H1 (cell line): Measurements from ENCODE around the gene KIDINS220. TPM values are rescaled to one million over a fixed set of nuclear protein-coding genes. Genes with fewer than 3 reads are reported as not detected.

Source experiments
- CTCF ChIA-PET: fragments of 300-600 bp; sonication (Branson Sonifier 250); formaldehyde crosslinking; loops from one replicate; lab custom pipeline; 2021; ENCODE audit not compliant: partially characterized antibody; lab: Charles Lee
- POLR2A ChIA-PET: fragments of 300-600 bp; sonication (Branson Sonifier 250); formaldehyde crosslinking; loops from one replicate; lab custom pipeline; 2021; ENCODE audit warnings: inconsistent platforms; ENCODE audit not compliant: partially characterized antibody; lab: Charles Lee
- DNase-seq, 2 experiments: peaks; one replicate each; pipeline versions ENCODE4 v3.0.0 to v3.0.0-alpha.2; 2010 to 2022; ENCODE audit warnings: low spot score in 2 of 2, low read depth in 1 of 2, mixed read lengths in 1 of 2
- FAIRE-seq: peaks from 2 replicates; lab custom pipeline; 2011; peaks lifted over from hg19 to GRCh38; lab: Jason Lieb, UNC
- H2AFZ ChIP-seq: 2 replicates; pipeline ENCODE4 v1.8.1; 2012; ENCODE audit warnings: low read length, inconsistent platforms
- H2AK5ac ChIP-seq: 2 replicates; pipeline ENCODE4 v1.6.1; 2013; ENCODE audit warnings: low read depth, low read length
- H2BK120ac ChIP-seq: replicated peaks from 2 replicates; pipeline ENCODE3; 2013; ENCODE audit warnings: low read depth, low read length, inconsistent platforms
- H2BK12ac ChIP-seq: 2 replicates; pipeline ENCODE4 v1.6.1; 2013; ENCODE audit warnings: low read depth, low read length
- H2BK15ac ChIP-seq: 2 replicates; pipeline ENCODE4 v1.6.1; 2013; ENCODE audit warnings: low read length
- H2BK20ac ChIP-seq: 2 replicates; pipeline ENCODE4 v1.6.1; 2013; ENCODE audit warnings: low read length
- H2BK5ac ChIP-seq: 2 replicates; pipeline ENCODE4 v1.6.1; 2013; ENCODE audit warnings: low read depth, low read length
- H3K14ac ChIP-seq: 2 replicates; pipeline ENCODE4 v1.6.1; 2013; ENCODE audit warnings: inconsistent platforms; ENCODE audit not compliant: insufficient read length
- H3K18ac ChIP-seq: 2 replicates; pipeline ENCODE4 v1.6.1; 2013; ENCODE audit warnings: low read length; ENCODE audit errors: extremely low read depth
- H3K23ac ChIP-seq: 2 replicates; pipeline ENCODE4 v1.6.1; 2013; ENCODE audit warnings: inconsistent platforms; ENCODE audit not compliant: insufficient read length
- H3K23me2 ChIP-seq: 2 replicates; pipeline ENCODE4 v1.6.1; 2013; ENCODE audit warnings: low read depth, low read length
- H3K27ac ChIP-seq: 2 replicates; pipeline ENCODE4 v1.6.1; 2011; ENCODE audit warnings: low read depth, low read length, inconsistent platforms
- H3K27me3 ChIP-seq, 4 experiments: replicated peaks in 1 of 4; 1 replicate in 1 of 4; 2 replicates in 3 of 4; pipeline versions ENCODE4 v1.6.1 to v1.8.1; 2011 to 2013; ENCODE audit warnings: low read length in 3 of 4, mild to moderate bottlenecking in 3 of 4, inconsistent platforms in 2 of 4, mixed read lengths in 2 of 4, moderate library complexity in 1 of 4; ENCODE audit not compliant: control insufficient read depth in 3 of 4, insufficient read depth in 3 of 4; ENCODE audit errors: extremely low read depth in 1 of 4
- H3K36me3 ChIP-seq, 4 experiments: 2 replicates each; pipeline versions ENCODE4 v1.6.1 to v1.8.1; 2011 to 2013; ENCODE audit warnings: mild to moderate bottlenecking in 4 of 4, low read length in 3 of 4, moderate library complexity in 2 of 4, control low read depth in 1 of 4, inconsistent platforms in 1 of 4; ENCODE audit not compliant: insufficient read depth in 4 of 4, control insufficient read depth in 2 of 4
- H3K4ac ChIP-seq: replicated peaks from 2 replicates; pipeline ENCODE3; 2013; ENCODE audit warnings: low read length, low read depth, mixed read lengths, inconsistent platforms; ENCODE audit not compliant: insufficient read length
- H3K4me1 ChIP-seq, 4 experiments: replicated peaks in 1 of 4; 1 replicate in 1 of 4; 2 replicates in 3 of 4; pipeline versions ENCODE4 v1.6.1 to v1.8.1; 2011 to 2013; ENCODE audit warnings: low read length in 3 of 4, inconsistent platforms in 2 of 4, mixed read lengths in 1 of 4; ENCODE audit not compliant: insufficient read depth in 4 of 4, control insufficient read depth in 3 of 4
- H3K4me2 ChIP-seq, 2 experiments: 2 replicates each; pipeline versions ENCODE4 v1.6.1 to v1.8.1; 2011 to 2013; ENCODE audit warnings: low read depth in 2 of 2, low read length in 2 of 2, control low read depth in 1 of 2, inconsistent platforms in 1 of 2, mild to moderate bottlenecking in 1 of 2; ENCODE audit not compliant: insufficient read depth in 1 of 2
- H3K4me3 ChIP-seq, 4 experiments: fragments of 200-600, 300-600 bp in 1 of 4; sonication (generic), shearing (Covaris generic), sonication (Bioruptor Twin) in 1 of 4; 2 replicates each; pipeline versions ENCODE4 v1.5.1 to v1.8.1; 2011 to 2016; ENCODE audit warnings: low read length in 4 of 4, low read depth in 3 of 4, control low read depth in 2 of 4, inconsistent platforms in 2 of 4, mild to moderate bottlenecking in 2 of 4, mixed read lengths in 1 of 4, moderate library complexity in 1 of 4; ENCODE audit not compliant: insufficient read depth in 2 of 4; ENCODE audit errors: extremely low read depth in 1 of 4
- H3K56ac ChIP-seq: replicated peaks from 2 replicates; pipeline ENCODE3; 2013; ENCODE audit warnings: low read depth, mild to moderate bottlenecking, mixed read lengths, low read length, inconsistent platforms; ENCODE audit not compliant: insufficient read length
- H3K79me1 ChIP-seq: 2 replicates; pipeline ENCODE4 v1.6.1; 2013; ENCODE audit warnings: low read depth, low read length, control low read depth
- H3K79me2 ChIP-seq, 2 experiments: 2 replicates each; pipeline versions ENCODE4 v1.6.1 to v1.8.1; 2012 to 2013; ENCODE audit warnings: low read length in 2 of 2, mild to moderate bottlenecking in 2 of 2, inconsistent platforms in 1 of 2; ENCODE audit not compliant: insufficient read depth in 2 of 2, control insufficient read depth in 1 of 2
- H3K9ac ChIP-seq, 4 experiments: replicated peaks in 1 of 4; 1 replicate in 1 of 4; 2 replicates in 3 of 4; pipeline versions ENCODE4 v1.6.1 to v1.8.1; 2011 to 2013; ENCODE audit warnings: low read depth in 3 of 4, low read length in 3 of 4, control low read depth in 2 of 4, mild to moderate bottlenecking in 2 of 4, moderate library complexity in 2 of 4, inconsistent platforms in 1 of 4; ENCODE audit errors: extremely low read depth in 1 of 4
- H3K9me3 ChIP-seq, 2 experiments: 2 replicates each; pipeline versions ENCODE4 v1.6.1 to v1.8.1; 2012 to 2013; ENCODE audit warnings: mild to moderate bottlenecking in 2 of 2, moderate library complexity in 2 of 2, control low read depth in 1 of 2, inconsistent platforms in 1 of 2, low read depth in 1 of 2, low read length in 1 of 2, mixed read lengths in 1 of 2; ENCODE audit not compliant: insufficient read depth in 2 of 2
- H4K20me1 ChIP-seq, 2 experiments: replicated peaks in 1 of 2; 2 replicates each; pipeline versions ENCODE3 to v1.8.1; 2011 to 2013; ENCODE audit warnings: inconsistent platforms in 2 of 2, low read length in 2 of 2, mild to moderate bottlenecking in 1 of 2; ENCODE audit not compliant: insufficient read depth in 2 of 2, control insufficient read depth in 1 of 2
- H4K5ac ChIP-seq: 2 replicates; pipeline ENCODE4 v1.6.1; 2013; ENCODE audit warnings: low read length, low read depth, mixed read lengths, inconsistent platforms; ENCODE audit not compliant: insufficient read length
- H4K8ac ChIP-seq: 2 replicates; pipeline ENCODE4 v1.8.0; 2013; ENCODE audit warnings: mild to moderate bottlenecking, moderate library complexity, low read length, inconsistent platforms; ENCODE audit not compliant: insufficient read depth; ENCODE audit errors: extremely low read depth
- H4K91ac ChIP-seq: replicated peaks from 2 replicates; pipeline ENCODE3; 2013; ENCODE audit warnings: low read length, mixed read lengths, inconsistent platforms; ENCODE audit not compliant: insufficient read length
- ASH2L ChIP-seq: fragments of 200-600, 300-600 bp; sonication (generic); IDR thresholded peaks from one replicate; pipeline ENCODE4 v1.7.1; 2017; ENCODE audit warnings: low read length
- CREB1 ChIP-seq: IDR thresholded peaks from 2 replicates; pipeline ENCODE4 v1.6.1; 2012; ENCODE audit warnings: inconsistent platforms
- EZH2 ChIP-seq: fragments of 200-600 bp; sonication (generic); IDR thresholded peaks from 2 replicates; pipeline ENCODE4 v1.7.1; 2012; ENCODE audit warnings: low read depth, mild to moderate bottlenecking, moderate library complexity, low read length, inconsistent platforms; ENCODE audit not compliant: severe bottlenecking
- KDM5A ChIP-seq: fragments of 200-600 bp; IDR thresholded peaks from 2 replicates; pipeline ENCODE4 v1.7.1; 2012; ENCODE audit warnings: mild to moderate bottlenecking, low read length, inconsistent platforms, mixed read lengths
- PHF8 ChIP-seq: fragments of 200-600 bp; sonication (generic); conservative IDR thresholded peaks from 2 replicates; pipeline ENCODE4 v1.7.1; 2012; ENCODE audit warnings: low read depth, mild to moderate bottlenecking, inconsistent platforms, low read length, moderate library complexity
- TEAD4 ChIP-seq: IDR thresholded peaks from 2 replicates; pipeline ENCODE4 v1.6.1; 2012; ENCODE audit warnings: low read depth, low read length, inconsistent platforms, mixed read lengths
- WGBS, 2 experiments: shearing (Covaris generic) in 1 of 2; methylation state at CpG; one replicate each; pipeline versions ENCODE4 v1.1.6 to v1.1.7; 2013 to 2015; ENCODE audit warnings: low lambda C conversion rate in 2 of 2, mixed read lengths in 2 of 2, inconsistent platforms in 1 of 2, low coverage in 1 of 2, missing lambda C conversion rate in 1 of 2; ENCODE audit not compliant: insufficient replicate concordance in 2 of 2, insufficient coverage in 1 of 2, insufficient read length in 1 of 2; ENCODE audit errors: extremely low coverage in 1 of 2, missing lambda C conversion rate in 1 of 2; 5-methylcytosine and 5-hydroxymethylcytosine counted together
- polyA plus RNA-seq, 7 experiments: library from polyadenylated mRNA; depleted of rRNA in 3 of 7; stranded (reverse) in 5 of 7; unstranded in 2 of 7; fragments of >200 nt in 5 of 7; fragments of 200-250 nt in 2 of 7; gene quantifications; 1 replicate in 5 of 7; 2 replicates in 1 of 7; 4 replicates in 1 of 7; pipeline versions ENCODE4 v1.2.1 to v1.2.3, GENCODE V29; 2011 to 2013; ENCODE audit warnings: missing spikeins in 2 of 7, mixed read lengths in 2 of 7
- total RNA-seq: library from RNA; stranded (reverse); fragmentation: NEBNext Ultra II Directional; extraction: Animal tissue kit (Norgen Biotek cat#: 25700); gene quantifications from 2 replicates; pipeline ENCODE4 v1.2.1, GENCODE V29; 2021
- TF ChIP-seq, protein P1 (sequence below), 3 experiments: IDR thresholded peaks; 1 replicate in 2 of 3; 2 replicates in 1 of 3; pipeline versions ENCODE4 v1.5.1 to v1.6.1; 2011; ENCODE audit warnings: low read length in 3 of 3, mild to moderate bottlenecking in 3 of 3, inconsistent platforms in 2 of 3, low read depth in 1 of 3, moderate library complexity in 1 of 3; ENCODE audit not compliant: insufficient read depth in 1 of 3; ENCODE audit errors: control extremely low read depth in 1 of 3
- TF ChIP-seq, protein P2 (sequence below): IDR thresholded peaks from 2 replicates; pipeline ENCODE4 v1.6.1; 2011; ENCODE audit warnings: low read length, improper control_type of control experiment

Gene KIDINS220
- total and polyA plus RNA-seq, 2 of the 8 experiments (the other 6 are each of a cell fraction or from before 2014, with no cell fraction given), result 21.2 to 27.1 TPM

DNA sequence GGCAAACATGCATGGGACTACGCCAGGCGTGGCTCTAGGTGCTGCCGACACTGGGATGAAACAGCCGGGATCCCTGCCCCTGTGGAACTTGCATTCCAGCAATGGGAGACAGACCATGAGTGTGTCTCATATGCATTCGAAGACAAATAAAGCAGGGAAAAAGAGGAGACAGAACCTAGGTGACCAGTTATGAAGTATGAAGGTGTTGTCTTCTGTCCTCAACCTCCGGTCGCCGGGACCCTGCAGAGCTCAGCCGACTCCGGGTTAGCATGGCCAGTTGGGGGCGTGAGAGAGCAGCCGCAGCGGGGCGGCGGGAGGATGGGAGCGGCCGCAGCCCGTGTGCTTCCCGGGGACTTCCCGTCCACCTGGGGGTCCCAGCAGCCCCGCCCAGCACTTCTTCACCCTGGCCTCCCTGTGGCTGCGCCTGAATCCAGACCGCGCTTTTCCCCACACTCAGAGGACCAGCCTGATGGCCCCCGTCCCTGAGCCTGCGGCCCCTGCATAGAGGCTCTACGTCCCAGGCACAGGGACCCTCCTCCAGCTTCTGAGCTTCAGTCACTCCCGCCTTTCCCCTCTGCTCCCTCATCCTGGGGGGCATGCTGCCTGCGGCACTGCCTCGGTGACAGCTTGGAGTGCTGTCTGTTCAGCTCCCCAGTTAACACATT, 144.1 kb downstream of the KIDINS220 start:
- 35% methylated on average over 30 of the region's 30 CpGs; no CpG with 5 or more reads in 1 of the 2 experiments for WGBS, 2 experiments
- Histone ChIP-seq H4K5ac (peak overlapping the region; percentile 36), H3K36me3 (no peaks in the 10 kb centered on the region), H3K14ac (no peak overlapping the region), H3K56ac (no peak overlapping the region), H3K4me3 (peak overlapping the region; percentile 3 to 48 (median 18); a peak in 5 of 8 replicates), H2BK12ac (peak overlapping the region; percentile 75; the same call in 1 of the 2 replicates), H3K9me3 (no peaks in the 10 kb centered on the region), H3K4ac (no peak overlapping the region), H2BK120ac (no peak overlapping the region), H3K23me2 (no peaks in the 10 kb centered on the region), H2AK5ac (no peak overlapping the region), H3K27me3 (no peaks in the 10 kb centered on the region), H4K91ac (no peak overlapping the region), H2BK20ac (no peak overlapping the region), H2BK5ac (peak overlapping the region; percentile 35; the same call in 1 of the 2 replicates), H4K8ac (peak overlapping the region; percentile 47), H3K9ac (no peak overlapping the region), H3K79me1 (no peaks in the 10 kb centered on the region), H2AFZ (0 out of 2 replicates have a peak overlapping the region, but pooled peaks have one; percentile 27), H4K20me1 (no peaks in the 10 kb centered on the region), H3K27ac (no peak overlapping the region), H3K23ac (no peak overlapping the region), H3K18ac (peak overlapping the region; percentile 87), H3K79me2 (no peaks in the 10 kb centered on the region), H2BK15ac (no peak overlapping the region), H3K4me1 (peaks cover 0 to 4% (median 0%) of the 10 kb centered on the region in 4 experiments; a peak in 3 of 7 replicates), H3K4me2 (peak overlapping the region; percentile 43 to 68)
- ChIA-PET CTCF (interaction anchor here (0.5 to 2.3 kb wide), 46 partner anchors 10 to 1284 kb away, joined by 3 to 12 read pairs (median 4); no protein-coding TSS in a partner anchor), POLR2A (interaction anchor here (0.9 kb wide), 2 partner anchors 12 kb away, joined by 3 to 4 read pairs; partner anchors contain the start of gene ID2)
- FAIRE-seq (no peak), DNase-seq (peak in 1 of 2 experiments; percentile 92)
- TF ChIP-seq KDM5A, result no peak
- peak; percentile 31 for TF ChIP-seq ASH2L
- TF ChIP-seq, protein P1, sequence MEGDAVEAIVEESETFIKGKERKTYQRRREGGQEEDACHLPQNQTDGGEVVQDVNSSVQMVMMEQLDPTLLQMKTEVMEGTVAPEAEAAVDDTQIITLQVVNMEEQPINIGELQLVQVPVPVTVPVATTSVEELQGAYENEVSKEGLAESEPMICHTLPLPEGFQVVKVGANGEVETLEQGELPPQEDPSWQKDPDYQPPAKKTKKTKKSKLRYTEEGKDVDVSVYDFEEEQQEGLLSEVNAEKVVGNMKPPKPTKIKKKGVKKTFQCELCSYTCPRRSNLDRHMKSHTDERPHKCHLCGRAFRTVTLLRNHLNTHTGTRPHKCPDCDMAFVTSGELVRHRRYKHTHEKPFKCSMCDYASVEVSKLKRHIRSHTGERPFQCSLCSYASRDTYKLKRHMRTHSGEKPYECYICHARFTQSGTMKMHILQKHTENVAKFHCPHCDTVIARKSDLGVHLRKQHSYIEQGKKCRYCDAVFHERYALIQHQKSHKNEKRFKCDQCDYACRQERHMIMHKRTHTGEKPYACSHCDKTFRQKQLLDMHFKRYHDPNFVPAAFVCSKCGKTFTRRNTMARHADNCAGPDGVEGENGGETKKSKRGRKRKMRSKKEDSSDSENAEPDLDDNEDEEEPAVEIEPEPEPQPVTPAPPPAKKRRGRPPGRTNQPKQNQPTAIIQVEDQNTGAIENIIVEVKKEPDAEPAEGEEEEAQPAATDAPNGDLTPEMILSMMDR (IDR thresholded peaks at IDR 0.05; ENCODE audit: control extremely low read depth in 1 of 3, insufficient read depth in 1 of 3, low read depth in 1 of 3, low read length in 3 of 3), result peak; percentile 68 to 83 (median 82)
- no peak for TF ChIP-seq CREB1
- no peak for TF ChIP-seq EZH2
- TF ChIP-seq, protein P2, sequence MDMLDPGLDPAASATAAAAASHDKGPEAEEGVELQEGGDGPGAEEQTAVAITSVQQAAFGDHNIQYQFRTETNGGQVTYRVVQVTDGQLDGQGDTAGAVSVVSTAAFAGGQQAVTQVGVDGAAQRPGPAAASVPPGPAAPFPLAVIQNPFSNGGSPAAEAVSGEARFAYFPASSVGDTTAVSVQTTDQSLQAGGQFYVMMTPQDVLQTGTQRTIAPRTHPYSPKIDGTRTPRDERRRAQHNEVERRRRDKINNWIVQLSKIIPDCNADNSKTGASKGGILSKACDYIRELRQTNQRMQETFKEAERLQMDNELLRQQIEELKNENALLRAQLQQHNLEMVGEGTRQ, result no peak
- no peak for TF ChIP-seq TEAD4
- TF ChIP-seq PHF8, result no peak
